ENCODE data around the gene EGFL6. TPM values are rescaled to one million over a fixed set of nuclear protein-coding genes. Genes with fewer than 3 reads are reported as not detected.

EGFL6 gene
- total and polyA plus RNA-seq, 2 of the 13 experiments (the other 11 are each of a cell fraction or from before 2014, with no cell fraction given) = not detected

- POLR2A ChIA-PET = no interaction called here
Measured at GRCh38 chrX:13666836-13667235, 97.4 kb downstream of the EGFL6 start.

More at GRCh38 chrX:13666836-13667235, 97.4 kb downstream of the EGFL6 start:
- H2AFZ ChIP-seq (ENCODE audit: low read length) = no peak overlapping the region
- H3K27ac ChIP-seq (ENCODE audit: extremely low read length, insufficient read depth, low read length) = no peak overlapping the region
- H3K9ac ChIP-seq (ENCODE audit: insufficient read depth, low read depth, low read length) = no peak overlapping the region
- ATAC-seq (no peak), DNase-seq (ENCODE audit: low spot score) (no peak), FAIRE-seq (no peak)
- H4K20me1 ChIP-seq (ENCODE audit: insufficient read depth, low read length) = no peaks in the 10 kb centered on the region
- H3K27me3 ChIP-seq (ENCODE audit: control insufficient read depth in 1 of 2, insufficient read depth in 2 of 2, low read length in 2 of 2) = no peaks in the 10 kb centered on the region
- H3K9me3 ChIP-seq (ENCODE audit: low read length) = no peaks in the 10 kb centered on the region
- intact Hi-C loops (cut with micrococcal nuclease; ENCODE audit: unreplicated experiment) = no loop called here
- H3K4me1 ChIP-seq (ENCODE audit: insufficient read depth, low read length) = 0 out of 2 replicates have a peak, but pooled peaks cover 6% of the 10 kb centered on the region
- H3K4me2 ChIP-seq (ENCODE audit: low read depth, low read length) = no peak overlapping the region
- in situ Hi-C loops (cut with HindIII; ENCODE audit: extremely low pct_ligation_motif_present, low pct_unique_long_range_greater_than_20kb) = no loop called here
- no peaks in the 10 kb centered on the region for H3K79me2 ChIP-seq (ENCODE audit: insufficient read depth, low read length)
- no peaks in the 10 kb centered on the region for H3K36me3 ChIP-seq (replicated peaks in 1 of 2; ENCODE audit: control insufficient read depth in 1 of 2, insufficient read depth in 2 of 2, low read length in 2 of 2)
- no peak for TF ChIP-seq ZKSCAN5 (CRISPR knock-in tag; IDR thresholded peaks at IDR 0.05)
- TF ChIP-seq, protein P1, sequence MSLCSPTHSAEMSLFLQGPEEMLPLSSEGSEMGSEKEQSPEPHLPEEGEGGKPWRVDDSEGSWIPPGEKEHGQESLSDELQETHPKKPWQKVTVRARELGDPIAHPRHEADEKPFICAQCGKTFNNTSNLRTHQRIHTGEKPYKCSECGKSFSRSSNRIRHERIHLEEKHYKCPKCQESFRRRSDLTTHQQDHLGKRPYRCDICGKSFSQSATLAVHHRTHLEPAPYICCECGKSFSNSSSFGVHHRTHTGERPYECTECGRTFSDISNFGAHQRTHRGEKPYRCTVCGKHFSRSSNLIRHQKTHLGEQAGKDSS (CRISPR knock-in tag; IDR thresholded peaks at IDR 0.05; ENCODE audit: borderline replicate concordance, low read depth) = no peak
- TF ChIP-seq, protein P2, sequence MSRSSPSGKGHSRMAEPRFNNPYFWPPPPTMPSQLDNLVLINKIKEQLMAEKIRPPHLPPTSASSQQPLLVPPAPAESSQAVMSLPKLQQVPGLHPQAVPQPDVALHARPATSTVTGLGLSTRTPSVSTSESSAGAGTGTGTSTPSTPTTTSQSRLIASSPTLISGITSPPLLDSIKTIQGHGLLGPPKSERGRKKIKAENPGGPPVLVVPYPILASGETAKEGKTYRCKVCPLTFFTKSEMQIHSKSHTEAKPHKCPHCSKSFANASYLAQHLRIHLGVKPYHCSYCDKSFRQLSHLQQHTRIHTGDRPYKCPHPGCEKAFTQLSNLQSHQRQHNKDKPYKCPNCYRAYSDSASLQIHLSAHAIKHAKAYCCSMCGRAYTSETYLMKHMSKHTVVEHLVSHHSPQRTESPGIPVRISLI (CRISPR knock-in tag; IDR thresholded peaks at IDR 0.05; ENCODE audit: borderline replicate concordance) = no peak
- no peak for TF ChIP-seq ZNF354B (CRISPR knock-in tag; IDR thresholded peaks at IDR 0.05)
- TF ChIP-seq, protein P3, sequence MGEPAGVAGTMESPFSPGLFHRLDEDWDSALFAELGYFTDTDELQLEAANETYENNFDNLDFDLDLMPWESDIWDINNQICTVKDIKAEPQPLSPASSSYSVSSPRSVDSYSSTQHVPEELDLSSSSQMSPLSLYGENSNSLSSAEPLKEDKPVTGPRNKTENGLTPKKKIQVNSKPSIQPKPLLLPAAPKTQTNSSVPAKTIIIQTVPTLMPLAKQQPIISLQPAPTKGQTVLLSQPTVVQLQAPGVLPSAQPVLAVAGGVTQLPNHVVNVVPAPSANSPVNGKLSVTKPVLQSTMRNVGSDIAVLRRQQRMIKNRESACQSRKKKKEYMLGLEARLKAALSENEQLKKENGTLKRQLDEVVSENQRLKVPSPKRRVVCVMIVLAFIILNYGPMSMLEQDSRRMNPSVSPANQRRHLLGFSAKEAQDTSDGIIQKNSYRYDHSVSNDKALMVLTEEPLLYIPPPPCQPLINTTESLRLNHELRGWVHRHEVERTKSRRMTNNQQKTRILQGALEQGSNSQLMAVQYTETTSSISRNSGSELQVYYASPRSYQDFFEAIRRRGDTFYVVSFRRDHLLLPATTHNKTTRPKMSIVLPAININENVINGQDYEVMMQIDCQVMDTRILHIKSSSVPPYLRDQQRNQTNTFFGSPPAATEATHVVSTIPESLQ (CRISPR knock-in tag; conservative IDR thresholded peaks at IDR 0.05) = no peak
- TF ChIP-seq ZNF451 (CRISPR knock-in tag; IDR thresholded peaks at IDR 0.05) = no peak
- H3K4me3 ChIP-seq (replicated peaks in 1 of 3; ENCODE audit: insufficient read depth in 1 of 3, low read depth in 2 of 3, low read length in 3 of 3) = no peak overlapping the region
- WGBS (ENCODE audit: low lambda C conversion rate) = 93% methylated on average over 3 of the region's 3 CpGs
- BruUV-seq (replicated peaks) = no TSS peak
- CTCF ChIA-PET (ENCODE audit: low intra/inter-chr PET ratio, low total read pairs) = no interaction called here
